ENCODE data around the gene CXCR3. TPM values are rescaled to one million over a fixed set of nuclear protein-coding genes. Genes with fewer than 3 reads are reported as not detected.
"Not testable (repeated sequence)": the region's sequence is repeated elsewhere in the genome, so short reads cannot be mapped to it uniquely, and the experiment has no call there.

The CXCR3 gene
- total RNA-seq, 4 donors from 2014 or later = 0.17 to 0.83 (median 0.42) TPM; not detected in 1

DNA sequence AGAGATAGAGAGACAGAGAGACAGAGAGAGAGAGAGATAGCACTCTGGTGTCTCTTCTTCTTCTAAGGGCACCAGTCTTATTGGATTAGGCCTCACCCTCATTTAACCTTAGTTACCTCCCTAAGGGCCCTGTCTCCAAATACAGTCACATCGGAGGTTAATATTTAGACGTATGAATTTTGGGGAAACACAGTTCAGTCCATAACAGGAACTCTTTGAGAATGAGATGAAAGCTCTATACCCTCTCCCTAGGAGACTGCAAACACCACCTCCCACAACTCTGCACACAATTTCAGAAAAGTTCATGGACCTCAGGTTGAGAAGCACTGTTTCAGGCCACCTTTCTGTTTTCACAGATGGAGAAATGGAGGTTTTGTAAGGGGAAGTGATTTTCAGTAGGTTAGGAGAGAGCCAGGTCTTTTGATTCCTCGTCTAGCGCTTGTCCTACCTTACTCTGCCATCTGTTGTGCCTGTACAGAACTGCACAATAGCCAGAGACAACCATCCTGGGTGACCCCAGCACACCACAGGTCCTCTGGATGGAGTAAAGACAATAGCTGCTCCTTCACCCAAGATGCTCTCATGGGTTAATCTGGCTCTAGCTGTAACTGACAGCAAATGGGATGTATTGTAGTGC, 32.1 kb upstream of the CXCR3 start:
- Histone ChIP-seq H3K9me3 (no peaks in the 10 kb centered on the region), H3K4me1 (no peaks in the 10 kb centered on the region), H3K27ac (replicated peaks in 1 of 4) (no peak overlapping the region), H3K36me3 (no peaks in the 10 kb centered on the region), H3K4me3 (no peak overlapping the region), H3K27me3 (peaks cover 0 to 5% (median 0%) of the 10 kb centered on the region in 4 donors)
- 87% methylated on average over 4 of the region's 4 CpGs for WGBS
- intact Hi-C loops (cut with DNase I) = no loop called here
- DNase-seq (ENCODE audit: extremely low spot score) = no peak
- no peak for TF ChIP-seq POLR2AphosphoS5 (IDR thresholded peaks at IDR 0.05)
- TF ChIP-seq, protein P1, sequence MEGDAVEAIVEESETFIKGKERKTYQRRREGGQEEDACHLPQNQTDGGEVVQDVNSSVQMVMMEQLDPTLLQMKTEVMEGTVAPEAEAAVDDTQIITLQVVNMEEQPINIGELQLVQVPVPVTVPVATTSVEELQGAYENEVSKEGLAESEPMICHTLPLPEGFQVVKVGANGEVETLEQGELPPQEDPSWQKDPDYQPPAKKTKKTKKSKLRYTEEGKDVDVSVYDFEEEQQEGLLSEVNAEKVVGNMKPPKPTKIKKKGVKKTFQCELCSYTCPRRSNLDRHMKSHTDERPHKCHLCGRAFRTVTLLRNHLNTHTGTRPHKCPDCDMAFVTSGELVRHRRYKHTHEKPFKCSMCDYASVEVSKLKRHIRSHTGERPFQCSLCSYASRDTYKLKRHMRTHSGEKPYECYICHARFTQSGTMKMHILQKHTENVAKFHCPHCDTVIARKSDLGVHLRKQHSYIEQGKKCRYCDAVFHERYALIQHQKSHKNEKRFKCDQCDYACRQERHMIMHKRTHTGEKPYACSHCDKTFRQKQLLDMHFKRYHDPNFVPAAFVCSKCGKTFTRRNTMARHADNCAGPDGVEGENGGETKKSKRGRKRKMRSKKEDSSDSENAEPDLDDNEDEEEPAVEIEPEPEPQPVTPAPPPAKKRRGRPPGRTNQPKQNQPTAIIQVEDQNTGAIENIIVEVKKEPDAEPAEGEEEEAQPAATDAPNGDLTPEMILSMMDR (IDR thresholded peaks at IDR 0.05) = no peak
- no peak for TF ChIP-seq POLR2A (IDR thresholded peaks at IDR 0.05; ENCODE audit: low read depth)

DNA sequence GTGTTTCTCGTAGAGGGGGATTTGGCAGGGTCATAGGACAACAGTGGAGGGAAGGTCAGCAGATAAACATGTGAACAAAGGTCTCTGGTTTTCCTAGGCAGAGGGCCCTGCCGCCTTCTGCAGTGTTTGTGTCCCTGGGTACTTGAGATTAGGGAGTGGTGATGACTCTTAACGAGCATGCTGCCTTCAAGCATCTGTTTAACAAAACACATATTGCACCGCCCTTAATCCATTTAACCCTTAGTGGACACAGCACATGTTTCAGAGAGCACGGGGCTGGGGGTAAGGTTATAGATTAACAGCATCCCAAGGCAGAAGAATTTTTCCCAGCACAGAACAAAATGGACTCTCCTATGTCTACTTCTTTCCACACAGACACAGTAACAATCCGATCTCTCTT, 26.1 kb upstream of the CXCR3 start:
- DNase-seq (ENCODE audit: extremely low spot score); H3K27ac ChIP-seq (replicated peaks in 1 of 4); H3K4me1 ChIP-seq; H3K9me3 ChIP-seq; H3K4me3 ChIP-seq; H3K36me3 ChIP-seq; intact Hi-C loops (cut with DNase I); H3K27me3 ChIP-seq: not testable (repeated sequence)
- 73% methylated on average over 6 of the region's 6 CpGs for WGBS

DNA sequence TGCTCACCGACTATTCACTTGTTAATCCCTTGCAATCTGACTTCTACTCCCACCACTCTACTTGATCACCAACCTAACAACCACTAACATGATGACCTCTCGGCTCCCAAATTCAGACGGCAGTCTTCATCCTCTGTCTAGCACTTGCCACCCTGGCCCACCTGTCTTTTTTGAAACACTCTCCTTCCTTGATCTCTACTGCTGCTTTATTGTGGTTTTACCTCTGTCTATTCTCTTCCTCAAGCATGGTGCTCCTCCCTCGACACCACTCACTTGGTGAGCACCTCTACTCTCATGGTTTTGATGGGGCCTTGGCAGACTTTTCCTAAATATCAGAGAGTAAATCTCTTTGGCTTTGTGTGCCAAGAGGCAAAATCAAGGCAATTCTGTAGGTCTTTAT, 21.7 kb upstream of the CXCR3 start:
- H3K27me3 ChIP-seq = no peaks in the 10 kb centered on the region
- H3K27ac ChIP-seq (replicated peaks in 1 of 4) = no peak overlapping the region
- no peaks in the 10 kb centered on the region for H3K36me3 ChIP-seq
- WGBS = 93% methylated on average over 4 of the region's 4 CpGs
- no peaks in the 10 kb centered on the region for H3K9me3 ChIP-seq
- H3K4me3 ChIP-seq = no peak overlapping the region
- intact Hi-C loops (cut with DNase I) = no loop called here
- H3K4me1 ChIP-seq = peaks cover 0 to 15% (median 9%) of the 10 kb centered on the region in 4 donors
- TF ChIP-seq POLR2A (IDR thresholded peaks at IDR 0.05; ENCODE audit: low read depth) = no peak
- no peak for TF ChIP-seq EP300 (IDR thresholded peaks at IDR 0.05)
- TF ChIP-seq, protein P1 (IDR thresholded peaks at IDR 0.05) = no peak
- TF ChIP-seq POLR2AphosphoS5 (IDR thresholded peaks at IDR 0.05) = no peak
- no peak for DNase-seq (ENCODE audit: extremely low spot score)

DNA sequence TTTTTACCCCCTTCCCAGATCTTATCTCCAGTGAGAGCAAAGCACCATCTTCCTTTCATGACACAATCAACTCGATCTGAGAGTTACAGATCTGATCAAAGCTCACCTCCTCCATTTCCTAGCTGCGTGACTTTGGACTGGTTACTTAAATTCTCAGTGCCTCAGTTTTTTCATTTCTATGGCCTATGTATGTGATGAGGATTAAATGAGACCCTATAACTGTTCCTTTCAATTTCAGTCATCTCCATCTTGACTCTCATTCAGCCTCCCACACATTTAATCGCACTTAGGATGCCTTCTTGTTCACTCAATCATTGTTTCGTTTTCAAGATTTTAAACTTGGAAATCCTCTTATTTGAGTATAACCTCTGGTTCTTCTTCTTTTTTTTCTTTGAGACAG, 20.1 kb upstream of the CXCR3 start:
- TF ChIP-seq POLR2A (IDR thresholded peaks at IDR 0.05; ENCODE audit: low read depth) (no peak), POLR2AphosphoS5 (IDR thresholded peaks at IDR 0.05) (no peak), EP300 (IDR thresholded peaks at IDR 0.05) (no peak)
- TF ChIP-seq, protein P1 (IDR thresholded peaks at IDR 0.05) = no peak
- Histone ChIP-seq H3K4me3 (no peak overlapping the region), H3K36me3 (no peaks in the 10 kb centered on the region), H3K4me1 (peaks cover 0 to 15% (median 9%) of the 10 kb centered on the region in 4 donors), H3K9me3 (no peaks in the 10 kb centered on the region), H3K27me3 (no peaks in the 10 kb centered on the region), H3K27ac (replicated peaks in 1 of 4) (peak overlapping the region in 3 of 4 donors; percentile 39 to 53 (median 53))
- intact Hi-C loops (cut with DNase I) = no loop called here
- no peak for DNase-seq (ENCODE audit: extremely low spot score)
- 82% methylated on average over 4 of the region's 4 CpGs for WGBS

DNA sequence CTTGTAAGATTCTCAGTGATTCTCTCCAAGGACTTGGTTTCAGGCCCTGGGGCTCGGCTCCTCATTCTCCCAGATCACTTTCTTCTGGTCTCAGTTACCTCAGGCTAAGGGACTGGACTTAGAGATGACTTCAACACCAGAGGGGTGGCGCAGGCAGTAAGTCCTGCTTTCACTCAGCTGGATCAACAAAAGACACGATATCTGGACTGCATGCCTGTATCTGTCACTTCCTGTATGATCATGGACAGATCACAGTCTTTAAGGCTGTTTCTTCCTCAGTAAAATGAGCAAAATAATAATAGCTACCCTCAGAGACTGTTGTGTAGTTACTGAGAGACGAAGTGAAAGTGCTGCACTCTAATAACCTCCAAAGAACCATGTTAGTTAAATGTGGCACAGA, 19.5 kb upstream of the CXCR3 start:
- peak overlapping the region in 1 of 4 donors; percentile 22 for H3K4me3 ChIP-seq
- intact Hi-C loops (cut with DNase I) = no loop called here
- peaks cover 0 to 15% (median 9%) of the 10 kb centered on the region in 4 donors for H3K4me1 ChIP-seq
- H3K9me3 ChIP-seq = no peaks in the 10 kb centered on the region
- 51% methylated on average over 4 of the region's 4 CpGs for WGBS
- DNase-seq (ENCODE audit: extremely low spot score) = no peak
- TF ChIP-seq, protein P1 (IDR thresholded peaks at IDR 0.05) = no peak
- H3K36me3 ChIP-seq = no peaks in the 10 kb centered on the region
- H3K27me3 ChIP-seq = no peaks in the 10 kb centered on the region
- peak overlapping the region; percentile 20 to 53 (median 46) for H3K27ac ChIP-seq (replicated peaks in 1 of 4)
